ENCODE data around the gene ACY1.

Gene ACY1

GRCh38 chr3:51982838-51983577, at the start of gene ACY1:
Gene ACY1, plus strand, starts transcription at chr3:51983535. Its CDS starts 530 bp downstream, at chr3:51984065.
- no peak for DNase-seq

DNA sequence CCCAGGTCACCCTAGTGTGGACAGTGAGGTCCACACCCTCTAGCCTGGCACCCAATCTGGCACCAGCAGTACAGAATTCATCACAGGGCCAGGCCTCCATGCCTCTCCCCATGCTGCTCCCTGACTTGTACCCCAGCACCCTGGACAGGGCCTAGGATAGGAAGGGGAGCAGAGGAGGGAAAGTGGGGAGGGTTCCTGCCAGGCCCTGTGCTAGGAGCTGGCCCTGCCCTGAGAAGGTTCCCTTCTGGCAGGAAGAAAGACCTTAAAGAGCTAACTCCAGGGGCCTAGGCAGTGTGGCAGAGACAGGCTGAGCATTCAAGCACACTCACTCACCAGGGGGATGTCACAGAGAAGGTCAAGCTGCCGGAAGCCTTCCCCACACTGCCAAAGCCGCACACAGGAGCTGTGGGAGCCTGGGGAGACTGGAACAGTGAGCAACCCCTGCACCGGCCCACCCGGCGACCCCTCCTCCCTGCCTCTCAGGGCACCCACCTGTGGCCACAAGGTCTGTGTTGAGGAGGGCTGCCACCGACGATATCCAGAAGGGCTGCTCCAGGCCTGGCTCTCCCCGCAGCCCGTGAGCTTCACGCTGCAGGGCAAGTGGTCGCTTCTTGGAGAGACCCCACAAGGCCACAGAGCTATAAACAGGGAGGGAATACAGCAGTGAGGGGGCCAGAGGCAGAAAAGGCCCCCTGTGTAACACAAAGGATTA, 49.0 kb upstream of the ACY1 start:
- DNase-seq: no peak

DNA sequence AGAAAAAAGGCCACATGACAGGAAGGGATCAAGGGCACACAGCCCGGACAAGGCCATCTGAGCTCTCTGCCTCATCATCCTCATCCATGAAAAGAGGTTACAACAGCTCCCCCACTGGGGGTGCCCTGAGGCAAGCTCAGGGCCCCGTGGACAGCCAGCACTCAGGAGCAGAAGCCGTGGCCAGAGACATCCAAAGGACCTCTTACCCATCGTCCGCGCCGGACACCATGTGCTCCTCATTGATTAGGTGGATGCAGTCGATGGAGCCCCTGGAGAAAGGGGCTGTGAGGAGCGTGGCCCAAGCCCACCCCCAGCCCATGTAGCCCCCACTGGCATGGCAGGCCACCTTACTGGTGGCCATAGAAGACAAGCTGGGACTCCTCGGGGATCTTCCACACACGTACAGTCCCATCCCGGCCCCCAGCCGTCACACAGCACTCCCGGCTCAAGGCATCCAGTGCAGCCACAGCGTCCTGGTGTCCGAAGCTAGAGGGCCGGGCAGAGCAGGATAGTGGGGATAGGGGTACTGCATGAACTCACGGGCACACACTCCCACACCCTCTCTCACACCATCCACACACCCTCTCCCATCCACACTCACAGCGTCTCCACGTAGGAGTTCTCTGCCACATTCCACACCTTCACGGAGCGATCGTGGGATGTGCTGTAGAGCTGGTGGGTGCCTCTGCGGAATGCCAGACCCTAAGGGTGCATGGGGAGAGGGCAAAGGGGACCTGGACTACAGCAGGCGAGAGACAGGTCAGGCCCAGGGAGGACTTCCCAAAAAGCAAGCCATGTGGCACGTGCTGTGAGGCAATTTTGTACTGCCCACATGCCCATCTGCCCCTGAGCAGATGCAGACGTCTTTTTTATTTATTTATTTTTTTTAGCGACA, 48.1 kb upstream of the ACY1 start:
- DNase-seq: no peak

GRCh38 chr3:51935886-51936755, 47.2 kb upstream of the ACY1 start:
- DNase-seq: no peak

GRCh38 chr3:51937014-51937413, 46.3 kb upstream of the ACY1 start:
- DNase-seq: no peak

DNA sequence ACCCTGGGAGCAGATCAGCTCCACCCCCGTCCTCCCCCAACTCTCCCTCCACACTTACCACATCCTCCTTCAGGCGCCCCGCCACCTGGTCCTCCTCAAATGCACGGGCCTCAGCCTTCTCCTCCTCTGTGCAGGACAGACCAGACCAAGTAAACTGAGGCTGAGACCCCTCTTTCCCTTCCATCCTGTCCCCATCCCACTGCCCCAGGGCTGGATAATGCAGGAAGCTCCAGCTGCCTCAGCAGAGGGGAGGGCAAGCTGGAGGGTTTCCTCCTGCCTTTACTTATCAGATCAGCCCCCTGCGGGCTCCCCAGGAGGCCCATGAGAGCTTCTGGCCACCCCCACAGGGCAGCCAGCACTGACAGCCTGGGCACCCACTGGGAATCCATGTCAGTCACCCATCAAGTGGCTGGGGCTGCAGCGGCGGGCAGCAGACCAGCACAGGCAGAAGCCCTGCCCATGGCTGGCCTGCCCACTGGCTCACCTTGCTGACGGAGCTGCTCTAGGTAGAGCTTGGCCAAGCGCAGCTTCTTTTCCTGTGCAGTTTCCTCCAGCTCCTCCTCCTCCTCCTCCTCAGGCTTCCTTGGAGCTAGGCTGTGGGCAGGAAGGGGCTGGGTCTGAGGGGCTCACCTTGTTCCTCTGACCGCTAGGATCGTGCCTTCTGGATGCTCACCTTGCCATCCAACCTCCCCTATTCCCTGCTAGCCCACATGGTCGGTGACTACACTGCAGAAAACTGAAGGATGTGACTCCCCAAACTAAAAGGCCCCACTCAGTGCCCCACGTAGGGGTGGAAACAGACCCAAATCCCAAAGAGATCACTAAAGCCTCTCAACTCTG, 45.5 kb upstream of the ACY1 start:
- no peak for DNase-seq

GRCh38 chr3:51938780-51939425, 44.4 kb upstream of the ACY1 start:
- no peak for DNase-seq

GRCh38 chr3:51940648-51941462, 42.5 kb upstream of the ACY1 start:
- no peak for DNase-seq

- no peak for DNase-seq
These were observed 41.9 kb upstream of the ACY1 start for GRCh38 chr3:51941463-51941797.

- peak; percentile 97 for DNase-seq
These were observed 41.3 kb upstream of the ACY1 start, which contains the start of the genes PARP3 and RRP9 for GRCh38 chr3:51941798-51942602. Gene PARP3, plus strand, starts transcription at chr3:51942363. Its CDS starts 993 bp downstream, at chr3:51943356. Gene RRP9, minus strand, starts transcription at chr3:51941904. Its CDS starts 37 bp downstream, at chr3:51941867.

GRCh38 chr3:51942603-51943450, 40.5 kb upstream of the ACY1 start:
- DNase-seq: no peak

- DNase-seq: no peak
These were observed 39.6 kb upstream of the ACY1 start for GRCh38 chr3:51943451-51944391.

DNA sequence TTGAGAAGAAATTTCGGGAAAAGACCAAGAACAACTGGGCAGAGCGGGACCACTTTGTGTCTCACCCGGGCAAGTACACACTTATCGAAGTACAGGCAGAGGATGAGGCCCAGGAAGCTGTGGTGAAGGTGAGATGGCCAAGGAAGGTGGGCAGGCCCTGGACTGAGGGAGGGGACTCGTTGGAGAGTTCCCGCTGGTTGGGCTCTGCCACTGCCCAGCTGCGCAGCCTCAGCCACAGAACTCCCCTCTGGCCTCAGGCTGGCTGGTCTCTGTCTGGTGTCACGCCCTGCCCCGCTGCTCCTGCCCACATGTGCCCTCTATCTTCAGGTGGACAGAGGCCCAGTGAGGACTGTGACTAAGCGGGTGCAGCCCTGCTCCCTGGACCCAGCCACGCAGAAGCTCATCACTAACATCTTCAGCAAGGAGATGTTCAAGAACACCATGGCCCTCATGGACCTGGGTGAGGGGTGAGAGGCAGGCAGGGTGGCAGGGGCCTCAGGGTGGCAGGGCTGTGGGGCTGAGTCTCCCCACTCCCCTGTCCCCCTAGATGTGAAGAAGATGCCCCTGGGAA, 38.8 kb upstream of the ACY1 start:
- DNase-seq: no peak

DNA sequence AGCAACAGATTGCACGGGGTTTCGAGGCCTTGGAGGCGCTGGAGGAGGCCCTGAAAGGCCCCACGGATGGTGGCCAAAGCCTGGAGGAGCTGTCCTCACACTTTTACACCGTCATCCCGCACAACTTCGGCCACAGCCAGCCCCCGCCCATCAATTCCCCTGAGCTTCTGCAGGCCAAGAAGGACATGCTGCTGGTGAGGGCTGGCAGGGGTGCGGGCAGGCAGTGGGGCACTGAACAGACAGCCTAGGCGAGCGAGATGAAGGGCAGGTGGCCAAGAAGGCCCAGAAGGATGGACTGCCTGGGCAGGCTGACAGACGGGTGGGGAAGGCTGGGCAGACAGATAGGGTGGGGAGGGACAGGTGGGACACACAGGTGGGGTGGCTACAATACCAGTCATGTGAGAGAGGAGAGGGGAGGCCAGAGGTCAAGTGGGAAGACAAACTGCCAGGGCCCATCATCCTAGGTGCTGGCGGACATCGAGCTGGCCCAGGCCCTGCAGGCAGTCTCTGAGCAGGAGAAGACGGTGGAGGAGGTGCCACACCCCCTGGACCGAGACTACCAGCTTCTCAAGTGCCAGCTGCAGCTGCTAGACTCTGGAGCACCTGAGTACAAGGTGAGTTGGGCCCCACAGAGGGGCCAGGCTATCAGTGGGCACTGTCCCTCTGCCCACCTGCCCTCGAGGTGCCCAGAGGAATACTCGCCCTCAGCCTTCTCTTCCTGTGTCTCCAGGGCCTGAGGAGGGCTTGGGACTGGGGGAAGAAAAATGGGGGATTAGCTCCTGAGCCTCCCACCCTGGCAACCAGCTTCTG, 38.1 kb upstream of the ACY1 start:
- no peak for DNase-seq

- no peak for DNase-seq
These were observed 37.2 kb upstream of the ACY1 start for GRCh38 chr3:51945926-51946705.
